ENCODE results near the gene MLST8. TPM values are rescaled to one million over a fixed set of nuclear protein-coding genes. Genes with fewer than 3 reads are reported as not detected.
A peak's percentile ranks its signal among the peaks of the same experiment; 100 is the strongest.
"Not testable (repeated sequence)": the region's sequence is repeated elsewhere in the genome, so short reads cannot be mapped to it uniquely, and the experiment has no call there.

Gene MLST8
- total RNA-seq, 1 donor = 30.8 TPM

DNA sequence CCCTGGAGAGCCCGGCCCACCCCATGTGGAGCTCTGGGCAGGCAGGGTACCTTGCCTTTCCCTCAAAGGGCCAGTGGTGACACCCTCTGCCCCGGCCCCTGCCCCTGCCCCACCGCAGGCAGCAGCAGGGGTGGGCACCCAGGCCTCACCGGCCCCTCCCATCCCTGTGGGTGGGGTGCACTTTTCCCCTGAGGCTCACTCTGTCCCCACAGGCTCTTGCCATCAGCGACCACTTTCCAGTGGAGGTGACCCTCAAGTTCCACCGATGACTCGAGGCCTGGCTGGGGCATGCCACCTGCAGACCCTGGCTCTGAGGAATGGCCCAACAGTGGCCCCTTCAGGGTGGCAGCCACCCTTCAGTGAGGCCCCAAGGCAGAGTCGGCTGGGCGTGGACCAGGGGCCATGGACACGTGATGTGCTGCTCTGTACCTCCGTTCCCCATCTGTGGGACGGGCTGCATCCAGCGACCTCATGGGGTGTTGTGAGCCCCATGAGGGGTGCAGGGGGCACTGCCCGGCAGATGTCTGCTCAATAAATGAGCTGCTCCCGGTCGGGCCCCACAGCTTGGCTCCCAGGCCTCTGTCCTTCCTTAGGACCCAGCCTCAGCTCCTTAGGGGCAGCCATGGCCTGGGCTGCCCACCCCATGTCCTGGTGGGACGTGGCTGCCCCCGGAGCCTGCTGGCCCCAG is 33.0 kb downstream of the MLST8 start:
- TF ChIP-seq, protein P1, sequence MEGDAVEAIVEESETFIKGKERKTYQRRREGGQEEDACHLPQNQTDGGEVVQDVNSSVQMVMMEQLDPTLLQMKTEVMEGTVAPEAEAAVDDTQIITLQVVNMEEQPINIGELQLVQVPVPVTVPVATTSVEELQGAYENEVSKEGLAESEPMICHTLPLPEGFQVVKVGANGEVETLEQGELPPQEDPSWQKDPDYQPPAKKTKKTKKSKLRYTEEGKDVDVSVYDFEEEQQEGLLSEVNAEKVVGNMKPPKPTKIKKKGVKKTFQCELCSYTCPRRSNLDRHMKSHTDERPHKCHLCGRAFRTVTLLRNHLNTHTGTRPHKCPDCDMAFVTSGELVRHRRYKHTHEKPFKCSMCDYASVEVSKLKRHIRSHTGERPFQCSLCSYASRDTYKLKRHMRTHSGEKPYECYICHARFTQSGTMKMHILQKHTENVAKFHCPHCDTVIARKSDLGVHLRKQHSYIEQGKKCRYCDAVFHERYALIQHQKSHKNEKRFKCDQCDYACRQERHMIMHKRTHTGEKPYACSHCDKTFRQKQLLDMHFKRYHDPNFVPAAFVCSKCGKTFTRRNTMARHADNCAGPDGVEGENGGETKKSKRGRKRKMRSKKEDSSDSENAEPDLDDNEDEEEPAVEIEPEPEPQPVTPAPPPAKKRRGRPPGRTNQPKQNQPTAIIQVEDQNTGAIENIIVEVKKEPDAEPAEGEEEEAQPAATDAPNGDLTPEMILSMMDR (IDR thresholded peaks at IDR 0.05; ENCODE audit: insufficient read depth, low read length) = no peak
- H3K4me3 ChIP-seq (ENCODE audit: low read depth, low read length) = no peak overlapping the region
- DNase-seq (ENCODE audit: low read depth) = no peak

DNA sequence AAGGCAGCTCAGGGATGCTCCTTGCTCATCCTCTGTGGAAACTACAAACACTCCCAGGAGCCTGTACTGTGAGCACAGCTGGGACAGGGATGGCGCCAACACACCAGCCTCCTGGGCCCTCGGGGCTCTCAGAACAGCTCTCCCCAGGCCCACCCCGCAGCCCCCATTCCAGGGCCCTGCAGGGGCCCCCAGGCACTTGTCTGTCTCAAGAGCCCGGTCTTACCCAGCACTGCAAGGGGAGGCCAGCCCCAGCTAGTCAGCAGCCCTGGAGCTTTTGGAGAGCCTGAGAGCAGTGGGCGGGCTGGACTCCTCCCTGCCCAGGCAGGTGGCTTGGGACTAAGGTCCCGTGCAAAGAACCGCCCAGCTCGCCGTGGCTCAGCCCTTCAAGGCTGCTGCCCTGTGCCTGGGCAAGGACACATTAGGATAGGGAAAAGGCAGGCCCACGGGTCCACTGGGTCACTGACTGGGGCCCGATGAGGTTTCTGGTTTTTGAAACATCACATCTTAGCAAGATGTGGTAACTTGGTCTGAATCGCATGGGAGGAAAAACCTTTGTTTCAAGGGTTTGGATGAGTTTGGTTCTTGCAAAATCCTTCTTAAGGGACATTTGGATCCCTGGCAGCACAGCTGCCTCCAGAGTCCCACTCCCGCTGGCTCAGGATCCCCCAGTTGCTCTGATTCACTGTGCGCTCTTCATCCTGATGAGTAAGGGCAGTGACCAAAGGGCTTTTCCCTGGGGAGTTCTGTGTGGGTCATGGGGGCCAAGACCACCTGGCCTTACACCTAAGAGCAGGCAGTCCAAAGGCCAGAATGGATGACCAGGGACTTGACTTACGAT is 33.8 kb downstream of the MLST8 start:
- no peak overlapping the region for H3K4me3 ChIP-seq (ENCODE audit: low read depth, low read length)
- TF ChIP-seq, protein P1 (IDR thresholded peaks at IDR 0.05; ENCODE audit: insufficient read depth, low read length) = no peak
- DNase-seq (ENCODE audit: low read depth) = peak; percentile 10

DNA sequence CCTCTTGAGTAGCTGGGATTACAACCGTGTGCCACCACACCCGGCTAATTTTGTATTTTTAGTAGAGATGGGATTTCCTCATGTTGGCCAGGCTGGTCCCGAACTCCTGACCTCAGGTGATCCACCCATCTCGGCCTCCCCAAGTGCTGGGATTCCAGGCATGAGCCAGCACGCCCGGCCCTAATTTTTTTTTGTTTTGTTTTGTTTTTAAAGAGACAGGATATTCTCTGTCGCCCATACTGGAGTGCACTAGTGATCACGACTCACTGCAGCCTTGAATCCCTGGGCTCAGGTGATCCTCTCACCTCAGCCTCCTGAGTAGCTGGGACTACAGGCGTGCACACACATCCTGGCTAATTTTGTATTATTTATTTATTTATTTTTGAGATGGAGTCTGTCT is 35.1 kb downstream of the MLST8 start:
- H3K4me3 ChIP-seq (ENCODE audit: low read depth, low read length); DNase-seq (ENCODE audit: low read depth): not testable (repeated sequence)

DNA sequence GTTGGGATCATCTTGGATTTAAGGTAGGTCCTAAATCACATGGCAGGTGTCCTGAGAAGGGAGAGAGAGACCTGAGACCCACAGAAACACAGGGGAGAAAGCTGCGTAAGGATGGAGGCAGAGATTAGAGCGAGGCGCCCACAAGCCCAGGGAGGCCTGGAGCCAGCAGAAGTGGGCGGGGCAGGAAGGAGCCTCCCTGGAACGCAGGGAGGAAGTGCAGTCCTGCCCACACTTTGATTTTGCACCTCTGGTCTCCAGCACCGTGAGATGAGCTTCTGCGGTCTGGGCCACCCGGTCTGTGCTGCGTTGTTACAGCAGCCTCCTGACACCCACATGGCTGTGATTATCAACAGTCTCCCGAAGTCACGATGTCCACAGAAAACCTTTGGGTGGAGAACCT is 37.3 kb downstream of the MLST8 start:
- TF ChIP-seq, protein P1 (IDR thresholded peaks at IDR 0.05; ENCODE audit: insufficient read depth, low read length) = no peak
- H3K4me3 ChIP-seq (ENCODE audit: low read depth, low read length) = no peak overlapping the region
- no peak for DNase-seq (ENCODE audit: low read depth)

DNA sequence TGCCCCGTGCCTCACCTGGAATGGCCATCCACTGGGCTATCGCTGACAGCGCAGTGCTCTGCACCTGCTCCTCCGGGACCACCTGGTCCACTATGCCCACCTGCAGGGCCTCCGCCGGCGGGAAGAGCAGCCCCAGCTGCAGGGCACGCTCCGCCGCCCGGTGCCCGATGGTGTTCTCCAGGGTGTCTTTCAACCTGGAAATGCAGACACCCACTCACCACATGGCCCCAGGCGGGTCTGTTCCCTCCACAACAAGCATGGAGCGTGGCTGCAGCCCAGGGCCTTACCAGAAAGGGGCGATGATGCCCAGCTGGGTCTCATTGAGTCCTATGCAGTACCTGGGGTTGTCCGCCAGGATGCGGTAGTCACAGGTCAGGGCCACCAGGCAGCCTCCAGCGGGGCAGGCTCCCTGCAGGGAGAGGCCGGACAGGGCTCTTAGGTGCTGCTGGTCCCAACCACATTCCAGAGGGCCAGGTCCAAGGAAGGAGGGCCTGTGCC is 37.8 kb downstream of the MLST8 start:
- no peak for DNase-seq (ENCODE audit: low read depth)
- TF ChIP-seq, protein P1 (IDR thresholded peaks at IDR 0.05; ENCODE audit: insufficient read depth, low read length) = no peak
- no peak overlapping the region for H3K4me3 ChIP-seq (ENCODE audit: low read depth, low read length)

DNA sequence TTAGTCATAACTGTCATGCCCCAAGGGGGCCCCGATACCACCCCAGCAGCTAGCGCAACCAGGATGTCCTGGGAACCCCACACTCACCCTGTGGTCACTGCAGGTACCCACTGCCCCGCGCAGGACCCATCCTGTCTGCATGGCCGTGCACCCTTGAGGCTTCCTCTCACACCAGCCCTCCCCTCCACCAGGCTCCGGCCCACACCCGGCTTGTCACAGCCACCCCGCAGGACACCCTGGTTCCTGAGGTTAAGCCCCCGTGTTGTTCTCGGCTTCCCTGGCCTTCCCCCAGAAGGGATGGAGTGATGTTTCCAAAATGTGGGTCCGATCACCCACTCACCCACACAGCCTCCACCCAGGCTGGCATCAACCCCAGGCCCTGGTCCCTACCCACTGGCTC is 38.5 kb downstream of the MLST8 start:
- TF ChIP-seq, protein P1 (IDR thresholded peaks at IDR 0.05; ENCODE audit: insufficient read depth, low read length) = no peak
- no peak for DNase-seq (ENCODE audit: low read depth)
- no peak overlapping the region for H3K4me3 ChIP-seq (ENCODE audit: low read depth, low read length)

DNA sequence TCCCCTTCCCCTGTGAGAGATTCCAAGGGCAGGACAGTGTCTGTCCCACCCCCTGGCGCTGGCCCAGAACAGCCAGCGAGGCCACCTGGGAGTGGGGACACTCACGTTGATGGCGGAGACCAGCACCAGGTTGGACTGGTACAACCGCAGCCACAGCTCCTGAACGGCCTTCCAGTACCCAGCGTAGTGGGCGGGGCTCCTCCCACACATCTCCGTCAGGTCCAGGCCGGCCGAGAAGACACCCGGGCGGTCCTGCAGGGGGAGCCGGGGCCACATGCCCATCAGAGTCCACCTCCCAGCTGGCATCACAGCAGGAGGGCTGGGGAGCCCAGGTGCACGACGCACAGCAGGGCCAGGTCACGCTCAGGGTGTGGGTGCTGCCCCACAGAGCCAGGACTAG is 39.0 kb downstream of the MLST8 start:
- no peak overlapping the region for H3K4me3 ChIP-seq (ENCODE audit: low read depth, low read length)
- DNase-seq (ENCODE audit: low read depth) = no peak
- TF ChIP-seq, protein P1 (IDR thresholded peaks at IDR 0.05; ENCODE audit: insufficient read depth, low read length) = no peak
